ENCODE data around the gene WWTR1.

DNA sequence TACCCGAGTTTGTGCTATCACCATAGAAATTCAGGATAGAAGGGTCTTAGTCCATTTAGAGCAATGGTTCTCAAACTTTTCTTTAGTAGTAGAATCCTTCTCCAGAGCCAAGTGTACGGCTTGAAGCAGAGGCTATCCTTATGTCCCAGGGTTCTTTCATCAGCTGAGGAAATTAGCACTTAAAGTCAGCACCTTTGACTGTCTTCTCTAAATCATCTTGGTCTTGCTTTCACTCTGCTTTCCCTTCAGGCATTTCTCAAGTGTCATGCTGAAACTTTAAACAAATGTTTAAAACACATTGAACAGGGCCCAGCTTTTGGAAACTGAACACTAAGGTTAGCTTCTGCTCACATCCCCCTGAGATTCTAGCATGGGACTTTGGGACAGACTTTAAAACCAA is 105.1 kb downstream of the WWTR1 start:
- TF ChIP-seq BHLHE40 (IDR thresholded peaks at IDR 0.05; ENCODE audit: low read depth, low read length) (no peak), MXI1 (IDR thresholded peaks at IDR 0.05; ENCODE audit: borderline replicate concordance, low read depth, low read length) (no peak), POLR2A (IDR thresholded peaks at IDR 0.05; ENCODE audit: low read depth, low read length) (no peak)
- TF ChIP-seq, protein P1, sequence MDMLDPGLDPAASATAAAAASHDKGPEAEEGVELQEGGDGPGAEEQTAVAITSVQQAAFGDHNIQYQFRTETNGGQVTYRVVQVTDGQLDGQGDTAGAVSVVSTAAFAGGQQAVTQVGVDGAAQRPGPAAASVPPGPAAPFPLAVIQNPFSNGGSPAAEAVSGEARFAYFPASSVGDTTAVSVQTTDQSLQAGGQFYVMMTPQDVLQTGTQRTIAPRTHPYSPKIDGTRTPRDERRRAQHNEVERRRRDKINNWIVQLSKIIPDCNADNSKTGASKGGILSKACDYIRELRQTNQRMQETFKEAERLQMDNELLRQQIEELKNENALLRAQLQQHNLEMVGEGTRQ (IDR thresholded peaks at IDR 0.05; ENCODE audit: low read depth, low read length): no peak
- TF ChIP-seq, protein P2, sequence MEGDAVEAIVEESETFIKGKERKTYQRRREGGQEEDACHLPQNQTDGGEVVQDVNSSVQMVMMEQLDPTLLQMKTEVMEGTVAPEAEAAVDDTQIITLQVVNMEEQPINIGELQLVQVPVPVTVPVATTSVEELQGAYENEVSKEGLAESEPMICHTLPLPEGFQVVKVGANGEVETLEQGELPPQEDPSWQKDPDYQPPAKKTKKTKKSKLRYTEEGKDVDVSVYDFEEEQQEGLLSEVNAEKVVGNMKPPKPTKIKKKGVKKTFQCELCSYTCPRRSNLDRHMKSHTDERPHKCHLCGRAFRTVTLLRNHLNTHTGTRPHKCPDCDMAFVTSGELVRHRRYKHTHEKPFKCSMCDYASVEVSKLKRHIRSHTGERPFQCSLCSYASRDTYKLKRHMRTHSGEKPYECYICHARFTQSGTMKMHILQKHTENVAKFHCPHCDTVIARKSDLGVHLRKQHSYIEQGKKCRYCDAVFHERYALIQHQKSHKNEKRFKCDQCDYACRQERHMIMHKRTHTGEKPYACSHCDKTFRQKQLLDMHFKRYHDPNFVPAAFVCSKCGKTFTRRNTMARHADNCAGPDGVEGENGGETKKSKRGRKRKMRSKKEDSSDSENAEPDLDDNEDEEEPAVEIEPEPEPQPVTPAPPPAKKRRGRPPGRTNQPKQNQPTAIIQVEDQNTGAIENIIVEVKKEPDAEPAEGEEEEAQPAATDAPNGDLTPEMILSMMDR (conservative IDR thresholded peaks at IDR 0.05; ENCODE audit: low read depth, low read length): no peak

Measured in IMR-90 (cell line).